Choroid plexus epithelial cell (primary cell): ENCODE data around the gene RAC2.

ENCODE experiments used
- DNase-seq: peaks from one replicate; pipeline ENCODE4 v3.0.0-alpha.2; 2010; ENCODE audit warnings: low read depth
- H3K4me3 ChIP-seq: 2 replicates; pipeline ENCODE4 v1.5.1; 2011; ENCODE audit warnings: low read depth, mild to moderate bottlenecking, control low read depth, low read length, moderate library complexity
- CTCF ChIP-seq: conservative IDR thresholded peaks from 2 replicates; pipeline ENCODE4 v1.5.1; 2011; ENCODE audit warnings: low read depth, mild to moderate bottlenecking, control low read depth, inconsistent platforms, low read length, moderate library complexity

Gene RAC2

GRCh38 chr22:37288521-37288920, 44.5 kb upstream of the RAC2 start:
- no peak for TF ChIP-seq CTCF
- H3K4me3 ChIP-seq, result no peak overlapping the region
- DNase-seq, result no peak

DNA sequence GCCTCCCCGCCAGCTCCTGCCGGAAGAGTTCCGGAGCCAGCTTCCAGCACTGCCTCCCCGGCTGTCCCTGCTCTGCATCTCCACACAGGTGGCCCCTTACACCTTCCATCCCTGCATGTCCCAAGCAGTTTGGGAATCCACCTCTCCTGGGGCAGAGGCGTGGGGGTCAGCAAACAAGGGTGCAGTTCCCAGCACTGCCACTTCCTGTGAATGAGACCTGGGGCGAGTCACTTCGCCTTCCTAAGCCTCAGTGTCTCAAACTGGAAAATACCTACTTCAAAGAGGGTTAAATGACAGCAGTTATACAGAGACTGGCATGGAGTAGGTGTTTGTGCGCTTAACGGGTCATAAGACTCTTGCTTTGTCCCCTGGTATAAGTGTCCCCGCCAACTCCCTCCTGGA, 43.5 kb upstream of the RAC2 start:
- no peak for TF ChIP-seq CTCF
- DNase-seq, result no peak

GRCh38 chr22:37285937-37286336, 41.9 kb upstream of the RAC2 start:
- no peak for TF ChIP-seq CTCF
- no peak for DNase-seq
- H3K4me3 ChIP-seq, result no peak overlapping the region

More for the DNA sequence above, 43.5 kb upstream of the RAC2 start:
- no peak overlapping the region for H3K4me3 ChIP-seq

DNA sequence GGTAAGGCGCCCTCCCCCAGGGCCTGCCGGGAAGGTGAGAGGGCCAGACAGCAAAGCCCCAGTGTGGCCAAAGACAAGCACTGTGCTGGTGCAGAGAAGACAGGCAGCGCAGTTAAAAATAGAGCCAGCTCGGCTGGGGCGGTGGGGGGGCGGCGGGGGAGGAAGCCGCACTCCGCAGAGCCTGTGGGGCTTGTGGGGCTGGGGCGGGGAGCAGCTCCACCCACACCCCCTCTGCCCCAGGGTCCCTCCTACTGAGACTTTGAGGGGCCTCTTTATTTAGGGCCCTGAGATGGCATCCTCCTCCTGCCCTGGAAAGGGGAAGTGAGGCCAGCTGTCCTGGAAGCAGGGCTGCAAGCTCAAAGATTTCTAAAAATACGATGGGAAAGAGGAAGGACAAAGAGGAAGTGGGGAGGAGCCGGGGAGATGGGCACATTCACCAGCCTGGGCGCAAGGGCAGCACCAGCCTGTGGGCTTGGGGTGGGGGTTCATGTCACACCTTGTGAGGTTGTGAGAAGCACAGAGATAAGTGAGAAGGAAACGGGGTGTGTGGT, 40.8 kb upstream of the RAC2 start:
- TF ChIP-seq CTCF, result no peak
- H3K4me3 ChIP-seq, result no peak overlapping the region
- DNase-seq, result no peak

DNA sequence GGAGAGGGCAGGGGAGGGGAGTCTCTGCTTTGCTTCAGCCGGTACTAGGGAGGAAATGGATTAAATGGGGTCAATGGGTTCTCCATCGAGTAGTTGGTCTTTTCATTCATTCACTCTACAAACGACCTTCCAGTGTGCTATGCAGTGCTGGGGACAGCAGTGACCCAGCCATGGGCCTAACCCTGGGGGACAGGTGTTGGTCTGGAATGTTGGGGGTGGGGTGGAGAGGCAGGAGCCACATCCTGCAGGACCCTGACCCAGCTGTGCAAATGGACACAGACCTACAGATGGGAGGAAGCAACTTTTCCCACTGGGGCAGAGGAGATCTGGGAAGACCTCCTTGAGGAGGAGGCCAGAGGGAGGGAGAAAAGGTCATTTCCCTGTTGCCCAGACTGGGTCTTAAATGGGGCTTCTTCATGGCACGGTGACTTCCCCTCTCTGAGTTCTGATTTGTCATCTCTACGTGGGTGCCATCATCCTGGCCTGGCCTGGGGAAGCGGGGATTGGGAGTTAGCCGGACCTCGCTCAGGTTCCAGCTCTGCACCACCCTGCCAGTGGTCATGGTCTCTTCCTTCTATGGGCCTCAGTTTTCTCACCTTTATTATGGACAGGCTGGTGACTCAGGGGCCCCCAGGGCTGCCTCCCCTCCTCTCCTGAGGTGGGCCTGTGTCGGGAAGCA, 40.2 kb upstream of the RAC2 start:
- no peak overlapping the region for H3K4me3 ChIP-seq
- TF ChIP-seq CTCF, result no peak
- no peak for DNase-seq

GRCh38 chr22:37283393-37283937, 39.4 kb upstream of the RAC2 start:
- TF ChIP-seq CTCF, result peak; percentile 69
- no peak overlapping the region for H3K4me3 ChIP-seq
- no peak for DNase-seq

DNA sequence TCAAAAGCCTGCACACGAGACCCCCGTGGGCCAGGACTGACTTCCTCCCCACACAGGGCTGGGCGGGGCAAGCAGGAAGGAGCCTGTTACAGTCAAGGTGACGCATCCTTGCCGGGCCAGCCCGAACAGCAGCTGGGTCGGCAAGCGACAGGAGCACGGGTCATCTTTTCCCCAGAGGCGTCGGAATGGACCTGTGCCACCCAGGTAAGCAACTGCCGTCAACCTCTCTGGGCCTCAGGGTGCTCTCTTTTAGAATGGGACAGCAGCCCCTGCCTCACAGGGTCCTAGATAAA, 38.3 kb upstream of the RAC2 start, which contains the start of gene CYTH4:
Gene CYTH4, plus strand, starts transcription at position 124 of the 293 bp plus-strand sequence. Its CDS starts 62 bp downstream, at position 186.
- no peak for DNase-seq
- no peak for TF ChIP-seq CTCF
- H3K4me3 ChIP-seq, result no peak within 1 kb of the TSS
